SU-DHL-6 (cell line): Measurements from ENCODE around the gene HELZ2.

Source experiments
- H2AFZ ChIP-seq: fragments of 200-600 bp; sonication (generic); 2 replicates; pipeline ENCODE4 v1.6.1; 2014; ENCODE audit warnings: low read depth, mild to moderate bottlenecking, moderate library complexity, mixed read lengths, antibody characterized with exemption, low read length; ENCODE audit not compliant: severe bottlenecking
- H3F3A ChIP-seq: fragments of 200-600 bp; shearing (Covaris generic); 2 replicates; pipeline ENCODE4 v1.6.0; 2016; ENCODE audit warnings: antibody characterized with exemption, mild to moderate bottlenecking; ENCODE audit not compliant: insufficient read depth
- H3K27ac ChIP-seq: fragments of 200-600 bp; sonication (generic); 2 replicates; pipeline ENCODE4 v1.5.1; 2016; ENCODE audit warnings: low read depth, mild to moderate bottlenecking, low read length, moderate library complexity, mixed read lengths
- H3K27me3 ChIP-seq: fragments of 200-600 bp; sonication (generic), shearing (Covaris generic); 2 replicates; pipeline ENCODE4 v1.6.0; 2014; ENCODE audit warnings: mild to moderate bottlenecking, low read length
- H3K36me3 ChIP-seq: fragments of 200-600 bp; sonication (generic); 2 replicates; pipeline ENCODE4 v1.6.1; 2014; ENCODE audit warnings: mild to moderate bottlenecking, low read length, mixed read lengths
- H3K4me2 ChIP-seq: fragments of 300-600, 200-600 bp; shearing (Covaris generic), sonication (generic); 2 replicates; pipeline ENCODE4 v1.6.0; 2014; ENCODE audit warnings: low read length, low read depth, mild to moderate bottlenecking; ENCODE audit not compliant: poor library complexity, severe bottlenecking
- H3K4me3 ChIP-seq: fragments of 200-600 bp; sonication (generic); 2 replicates; pipeline ENCODE4 v1.5.1; 2014; ENCODE audit warnings: antibody characterized with exemption, low read length, mild to moderate bottlenecking, mixed read lengths; ENCODE audit not compliant: insufficient read depth, poor library complexity, severe bottlenecking
- H3K79me2 ChIP-seq: fragments of 200-600 bp; sonication (generic); 2 replicates; pipeline ENCODE4 v1.6.1; 2014; ENCODE audit warnings: mild to moderate bottlenecking, low read length, moderate library complexity; ENCODE audit not compliant: insufficient read depth
- H3K9ac ChIP-seq: fragments of 200-600 bp; sonication (generic); 2 replicates; pipeline ENCODE4 v1.7.0; 2014; ENCODE audit warnings: mild to moderate bottlenecking, low read length
- H3K9me2 ChIP-seq: fragments of 200-600 bp; sonication (generic); replicated peaks from 2 replicates; pipeline ENCODE4 v1.6.1; 2014; ENCODE audit warnings: low read length; ENCODE audit not compliant: insufficient read depth
- H3K9me3 ChIP-seq: fragments of 200-600 bp; sonication (generic); 2 replicates; pipeline ENCODE4 v1.6.1; 2014; ENCODE audit warnings: low read length, mixed read lengths; ENCODE audit not compliant: insufficient read depth
- H4K20me1 ChIP-seq: fragments of 200-600 bp; sonication (generic); 2 replicates; pipeline ENCODE4 v1.6.1; 2014; ENCODE audit warnings: low read depth, mild to moderate bottlenecking, antibody characterized with exemption, low read length, moderate library complexity, mixed read lengths
- EZH2phosphoT487 ChIP-seq: fragments of 200-600 bp; sonication (generic), shearing (Covaris generic); conservative IDR thresholded peaks from 2 replicates; pipeline ENCODE4 v1.6.1; 2018; ENCODE audit warnings: mild to moderate bottlenecking, antibody characterized with exemption, low read length, moderate library complexity, mixed read lengths
- TF ChIP-seq, protein P1 (sequence below): fragments of 200-600 bp; sonication (generic); IDR thresholded peaks from one replicate; pipeline ENCODE4 v1.5.1; 2017; ENCODE audit warnings: antibody characterized with exemption, mild to moderate bottlenecking, low read length, moderate library complexity; ENCODE audit not compliant: insufficient read depth, poor library complexity, severe bottlenecking

HELZ2 gene

DNA sequence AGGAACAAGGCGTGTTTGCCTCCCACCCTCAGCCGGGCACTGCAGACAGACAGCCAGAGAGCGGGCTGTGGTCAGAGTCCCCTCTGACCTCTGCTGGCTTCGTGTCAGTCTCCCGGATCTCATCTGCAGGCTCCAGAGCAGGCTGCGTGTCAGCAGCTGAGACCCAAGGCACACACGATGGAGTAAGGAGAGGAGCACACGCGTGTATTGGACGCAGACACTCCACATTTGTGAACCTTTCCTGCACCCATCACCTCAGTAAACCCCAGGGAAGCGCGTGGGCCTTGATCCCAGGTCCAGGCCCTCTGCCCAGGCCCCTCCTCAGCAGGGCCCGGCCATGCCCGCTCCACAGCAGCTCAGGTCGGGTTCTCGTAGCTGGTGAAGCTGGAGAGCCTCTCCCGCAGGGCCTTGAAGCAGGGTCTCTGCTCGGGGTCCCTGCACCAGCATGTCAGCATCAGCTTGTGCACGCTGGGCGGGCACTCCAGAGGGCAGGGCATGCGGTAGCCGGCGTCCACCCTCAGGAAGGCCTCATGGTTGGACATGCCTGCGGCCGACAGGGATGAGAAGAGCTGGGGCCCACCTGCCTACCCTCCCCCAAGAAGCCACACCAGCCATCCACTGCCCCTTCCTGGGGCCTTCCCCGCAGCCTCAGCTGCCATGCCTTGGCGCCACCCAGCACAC is 44.7 kb downstream of the HELZ2 start:
- Histone ChIP-seq H3K36me3 (no peaks in the 10 kb centered on the region), H2AFZ (no peak overlapping the region), H3K4me3 (no peak overlapping the region), H4K20me1 (no peaks in the 10 kb centered on the region), H3K27ac (no peak overlapping the region), H3K9ac (no peak overlapping the region), H3F3A (0 out of 2 replicates have a peak, but pooled peaks cover 3% of the 10 kb centered on the region), H3K9me3 (no peaks in the 10 kb centered on the region), H3K4me2 (no peak overlapping the region), H3K27me3 (no peaks in the 10 kb centered on the region), H3K79me2 (no peaks in the 10 kb centered on the region), H3K9me2 (no peaks in the 10 kb centered on the region)
- TF ChIP-seq, protein P1, sequence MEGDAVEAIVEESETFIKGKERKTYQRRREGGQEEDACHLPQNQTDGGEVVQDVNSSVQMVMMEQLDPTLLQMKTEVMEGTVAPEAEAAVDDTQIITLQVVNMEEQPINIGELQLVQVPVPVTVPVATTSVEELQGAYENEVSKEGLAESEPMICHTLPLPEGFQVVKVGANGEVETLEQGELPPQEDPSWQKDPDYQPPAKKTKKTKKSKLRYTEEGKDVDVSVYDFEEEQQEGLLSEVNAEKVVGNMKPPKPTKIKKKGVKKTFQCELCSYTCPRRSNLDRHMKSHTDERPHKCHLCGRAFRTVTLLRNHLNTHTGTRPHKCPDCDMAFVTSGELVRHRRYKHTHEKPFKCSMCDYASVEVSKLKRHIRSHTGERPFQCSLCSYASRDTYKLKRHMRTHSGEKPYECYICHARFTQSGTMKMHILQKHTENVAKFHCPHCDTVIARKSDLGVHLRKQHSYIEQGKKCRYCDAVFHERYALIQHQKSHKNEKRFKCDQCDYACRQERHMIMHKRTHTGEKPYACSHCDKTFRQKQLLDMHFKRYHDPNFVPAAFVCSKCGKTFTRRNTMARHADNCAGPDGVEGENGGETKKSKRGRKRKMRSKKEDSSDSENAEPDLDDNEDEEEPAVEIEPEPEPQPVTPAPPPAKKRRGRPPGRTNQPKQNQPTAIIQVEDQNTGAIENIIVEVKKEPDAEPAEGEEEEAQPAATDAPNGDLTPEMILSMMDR: no peak
- TF ChIP-seq EZH2phosphoT487: no peak

DNA sequence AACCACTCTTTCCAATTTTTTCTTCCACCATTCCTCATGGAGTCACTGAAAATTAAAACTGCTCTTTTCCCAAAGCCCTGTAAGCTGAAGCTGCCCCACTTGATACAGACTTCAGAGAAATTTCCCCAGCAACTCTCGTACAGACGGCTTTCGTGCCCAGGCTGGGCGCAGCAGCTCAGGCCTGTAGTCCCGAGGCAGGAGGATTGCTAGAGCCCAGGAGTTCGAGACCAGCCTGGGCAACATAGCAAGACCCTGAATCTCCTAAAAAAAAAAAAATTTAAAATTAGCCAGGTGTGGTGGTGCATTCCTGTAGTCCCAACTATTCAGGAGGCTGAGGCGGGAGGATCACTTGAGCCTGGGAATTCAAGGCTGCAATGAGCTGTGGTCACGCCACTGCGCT is 46.9 kb downstream of the HELZ2 start:
- Histone ChIP-seq H3K27me3 (no peaks in the 10 kb centered on the region), H4K20me1 (no peaks in the 10 kb centered on the region), H3F3A (0 out of 2 replicates have a peak, but pooled peaks cover 3% of the 10 kb centered on the region), H3K9ac (no peak overlapping the region), H3K79me2 (no peaks in the 10 kb centered on the region), H3K27ac (no peak overlapping the region), H3K9me2 (no peaks in the 10 kb centered on the region), H3K36me3 (peaks cover under 1% of the 10 kb centered on the region; the same call in 1 of the 2 replicates), H3K4me3 (no peak overlapping the region), H3K4me2 (no peak overlapping the region), H3K9me3 (no peaks in the 10 kb centered on the region), H2AFZ (no peak overlapping the region)
- no peak for TF ChIP-seq EZH2phosphoT487
- TF ChIP-seq, protein P1: no peak

DNA sequence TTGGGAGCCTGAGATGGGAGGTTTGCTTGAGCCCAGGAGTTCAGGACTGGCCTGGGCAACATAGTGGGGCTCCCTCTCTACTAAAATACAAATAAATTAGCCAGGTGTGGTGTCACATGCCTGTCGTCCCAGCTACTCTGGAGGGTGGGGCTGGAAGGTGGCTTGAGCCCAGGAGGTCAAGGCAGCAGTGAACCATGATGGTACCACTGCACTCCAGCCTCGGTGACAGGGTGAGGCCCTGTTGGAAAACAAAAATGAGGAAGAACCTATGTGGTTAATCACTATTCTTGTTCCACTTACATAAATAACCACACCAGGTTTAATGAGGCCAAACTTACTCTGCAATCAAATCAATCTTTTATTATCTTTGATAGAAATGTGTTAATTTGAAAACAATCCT is 48.1 kb downstream of the HELZ2 start:
- H3F3A ChIP-seq: 0 out of 2 replicates have a peak, but pooled peaks cover 3% of the 10 kb centered on the region
- H3K27me3 ChIP-seq: no peaks in the 10 kb centered on the region
- no peaks in the 10 kb centered on the region for H3K79me2 ChIP-seq
- H3K36me3 ChIP-seq: peaks cover 3% of the 10 kb centered on the region; the same call in 1 of the 2 replicates
- H3K9ac ChIP-seq: no peak overlapping the region
- H4K20me1 ChIP-seq: no peaks in the 10 kb centered on the region
- no peaks in the 10 kb centered on the region for H3K9me3 ChIP-seq
- TF ChIP-seq, protein P1: no peak
- TF ChIP-seq EZH2phosphoT487: no peak
- no peak overlapping the region for H3K4me3 ChIP-seq
- no peak overlapping the region for H3K4me2 ChIP-seq
- H2AFZ ChIP-seq: no peak overlapping the region
- no peaks in the 10 kb centered on the region for H3K9me2 ChIP-seq
- H3K27ac ChIP-seq: no peak overlapping the region
